HepG2 (cell line): Measurements from ENCODE around the gene PARP3. TPM values are rescaled to one million over a fixed set of nuclear protein-coding genes. Genes with fewer than 3 reads are reported as not detected.

Experiments
- ATAC-seq: fragments of 200-7000 bp; cut with Tn5 transposase; 3 replicates; pipeline ENCODE4 v1.9.1; 2020; ENCODE audit warnings: mild to moderate bottlenecking, moderate library complexity
- BruUV-seq: library from RNA; stranded (reverse); fragments of 400-500 nt; replicated peaks from 2 replicates; lab custom pipeline; 2021; lab: Mats Ljungman, UMichigan
- CTCF ChIA-PET: fragments of 300-600 bp; formaldehyde crosslinking; extraction: SDS; loops from one replicate; lab custom pipeline; 2021; ENCODE audit warnings: low total read pairs, inconsistent platforms, low intra/inter-chr PET ratio; lab: Yijun Ruan, JAX
- POLR2A ChIA-PET: fragments of 350-600 bp; sonication (Branson Sonifier 250); formaldehyde crosslinking; loops from one replicate; lab custom pipeline; 2020; ENCODE audit warnings: antibody characterized with exemption, inconsistent platforms; lab: Yijun Ruan, JAX
- DNase-seq: peaks from one replicate; pipeline ENCODE4 v3.0.0-alpha.2; 2015; ENCODE audit warnings: low spot score
- FAIRE-seq: peaks from 3 replicates; lab custom pipeline; 2011; peaks lifted over from hg19 to GRCh38; lab: Jason Lieb, UNC
- H2AFZ ChIP-seq: one replicate; pipeline ENCODE4 v1.6.1; 2011; ENCODE audit warnings: low read length, inconsistent platforms
- H3K27ac ChIP-seq: fragments of 300-600 bp; 3 replicates; pipeline ENCODE4 v1.8.0; 2011; ENCODE audit warnings: mixed run types, mild to moderate bottlenecking, mixed read lengths, low read length, inconsistent platforms; ENCODE audit not compliant: insufficient read depth; ENCODE audit errors: extremely low read length
- H3K27me3 ChIP-seq, 2 experiments: fragments of 200-600 bp in 1 of 2; 2 replicates in 1 of 2; 3 replicates in 1 of 2; pipeline versions ENCODE4 v1.6.0 to v1.8.0; 2011; ENCODE audit warnings: low read length in 2 of 2, mild to moderate bottlenecking in 2 of 2, moderate library complexity in 2 of 2, inconsistent platforms in 1 of 2; ENCODE audit not compliant: insufficient read depth in 2 of 2, control insufficient read depth in 1 of 2
- H3K36me3 ChIP-seq, 2 experiments: fragments of 200-600 bp in 1 of 2; replicated peaks in 1 of 2; 2 replicates in 1 of 2; 3 replicates in 1 of 2; pipeline versions ENCODE4 v1.5.1 to v1.8.0; 2011; ENCODE audit warnings: low read length in 2 of 2, inconsistent platforms in 1 of 2; ENCODE audit not compliant: insufficient read depth in 2 of 2, control insufficient read depth in 1 of 2
- H3K4me1 ChIP-seq: 2 replicates; pipeline ENCODE4 v1.5.1; 2012; ENCODE audit warnings: low read length, inconsistent platforms; ENCODE audit not compliant: insufficient read depth
- H3K4me2 ChIP-seq: 2 replicates; pipeline ENCODE4 v1.6.0; 2011; ENCODE audit warnings: low read depth, low read length, inconsistent platforms
- H3K4me3 ChIP-seq, 3 experiments: fragments of 200-600 bp in 1 of 3; sonication (generic), shearing (Covaris generic) in 1 of 3; replicated peaks in 1 of 3; 2 replicates each; pipeline ENCODE4 v1.5.1; 2011 to 2016; ENCODE audit warnings: low read length in 3 of 3, inconsistent platforms in 2 of 3, low read depth in 2 of 3, mild to moderate bottlenecking in 2 of 3, control low read depth in 1 of 3, mixed read lengths in 1 of 3; ENCODE audit not compliant: insufficient read depth in 1 of 3
- H3K79me2 ChIP-seq: one replicate; pipeline ENCODE4 v1.6.1; 2011; ENCODE audit warnings: low read length, inconsistent platforms; ENCODE audit not compliant: insufficient read depth
- H3K9ac ChIP-seq: 2 replicates; pipeline ENCODE4 v1.6.0; 2011; ENCODE audit warnings: mild to moderate bottlenecking, low read depth, low read length, inconsistent platforms; ENCODE audit not compliant: insufficient read depth
- H3K9me3 ChIP-seq: 2 replicates; pipeline ENCODE4 v1.5.1; 2012; ENCODE audit warnings: mild to moderate bottlenecking, low read length
- H4K20me1 ChIP-seq: 2 replicates; pipeline ENCODE4 v1.6.0; 2011; ENCODE audit warnings: inconsistent platforms, mild to moderate bottlenecking, low read length, moderate library complexity; ENCODE audit not compliant: insufficient read depth
- CHD4 ChIP-seq: fragments of 200-600 bp; sonication (generic); IDR thresholded peaks from 2 replicates; pipeline ENCODE4 v1.7.0; 2017; ENCODE audit warnings: mild to moderate bottlenecking, low read length, borderline replicate concordance
- MYNN ChIP-seq: sonication (generic); formaldehyde crosslinking; IDR thresholded peaks from 2 replicates; pipeline ENCODE4 v1.4.0; 2020; ENCODE audit warnings: mild to moderate bottlenecking, low read depth, missing genetic modification reagents
- NFYC ChIP-seq: IDR thresholded peaks from 2 replicates; pipeline ENCODE4 v1.6.1; 2016; ENCODE audit warnings: missing genetic modification reagents, missing compliant biosample characterization
- RBFOX2 ChIP-seq: fragments of 200-400 bp; formaldehyde crosslinking; IDR thresholded peaks from 2 replicates; pipeline ENCODE4 v1.6.1; 2017; ENCODE audit warnings: low read depth, mild to moderate bottlenecking, low read length
- SNRNP70 ChIP-seq: fragments of 200-400 bp; formaldehyde crosslinking; IDR thresholded peaks from 2 replicates; pipeline ENCODE4 v1.6.1; 2017; ENCODE audit warnings: mild to moderate bottlenecking, low read depth, low read length, moderate library complexity
- SOX13 ChIP-seq, 3 experiments: fragments of 450-650 bp in 1 of 3; sonication (generic) in 1 of 3; formaldehyde crosslinking in 1 of 3; IDR thresholded peaks in 2 of 3; conservative IDR thresholded peaks in 1 of 3; 2 replicates each; pipeline versions ENCODE4 v1.5.0 to v1.6.1; 2016 to 2020; ENCODE audit warnings: antibody characterized with exemption in 1 of 3, mild to moderate bottlenecking in 1 of 3, missing compliant biosample characterization in 1 of 3, missing genetic modification reagents in 1 of 3, moderate library complexity in 1 of 3
- SP4 ChIP-seq: sonication (generic); formaldehyde crosslinking; IDR thresholded peaks from 2 replicates; pipeline ENCODE4 v1.8.1; 2023; ENCODE audit warnings: mild to moderate bottlenecking, missing genetic modification reagents
- TCF7 ChIP-seq: sonication (generic); IDR thresholded peaks from 2 replicates; pipeline ENCODE4 v1.6.1; 2016; ENCODE audit warnings: antibody characterized with exemption, low read depth
- TMF1 ChIP-seq: sonication (generic); formaldehyde crosslinking; IDR thresholded peaks from 2 replicates; pipeline ENCODE4 v1.8.1; 2022; ENCODE audit warnings: low read depth, missing genetic modification reagents
- ZNF12 ChIP-seq: sonication (generic); formaldehyde crosslinking; IDR thresholded peaks from 2 replicates; pipeline ENCODE4 v1.5.0; 2020; ENCODE audit warnings: missing genetic modification reagents
- WGBS: methylation state at CpG from one replicate; pipeline ENCODE4 v1.1.6; 2017; ENCODE audit warnings: low lambda C conversion rate; 5-methylcytosine and 5-hydroxymethylcytosine counted together
- in situ Hi-C: cut with HindIII; loops from 2 replicates; pipeline ENCODE4 v1.10.0; 2017; ENCODE audit warnings: low pct_unique_long_range_greater_than_20kb; ENCODE audit not compliant: extremely low pct_ligation_motif_present
- intact Hi-C: fragments of 100-400 bp; cut with micrococcal nuclease; formaldehyde crosslinking; loops from one replicate; pipeline ENCODE4 v1.10.0; 2022; ENCODE audit not compliant: unreplicated experiment
- polyA plus RNA-seq, 8 experiments: library from polyadenylated mRNA; depleted of rRNA in 3 of 8; stranded (reverse) in 7 of 8; unstranded in 1 of 8; fragments of >200 nt; fragmentation: Illumina TruSeq in 4 of 8; extraction: Trizol in 4 of 8; gene quantifications; 2 replicates each; pipeline versions ENCODE4 v1.2.1 to v1.2.3, GENCODE V29; 2011 to 2016; ENCODE audit warnings: low read depth in 4 of 8, missing spikeins in 1 of 8, mixed read lengths in 1 of 8; ENCODE audit not compliant: insufficient read depth in 1 of 8
- total RNA-seq, 5 experiments: library from RNA; depleted of rRNA; stranded (reverse); fragments of >200 nt; fragmentation: Illumina TruSeq; extraction: Trizol; gene quantifications; 2 replicates each; pipeline ENCODE4 v1.2.3, GENCODE V29; 2016; ENCODE audit warnings: low read depth in 1 of 5

PARP3 gene
- total and polyA plus RNA-seq, 2 of the 13 experiments (the other 11 are each of a cell fraction or from before 2014, with no cell fraction given) = 11.2 to 21.5 TPM

- Histone ChIP-seq H3K27ac (no peak overlapping the region), H4K20me1 (no peaks in the 10 kb centered on the region; the same call in 1 of the 2 replicates), H3K27me3 (no peaks in the 10 kb centered on the region), H3K9ac (no peak overlapping the region), H3K9me3 (no peaks in the 10 kb centered on the region), H2AFZ (no peak overlapping the region), H3K4me2 (no peak overlapping the region), H3K79me2 (peaks cover 17% of the 10 kb centered on the region), H3K4me1 (peaks cover 17% of the 10 kb centered on the region), H3K4me3 (no peak overlapping the region), H3K36me3 (peaks cover 21 to 59% of the 10 kb centered on the region in 2 experiments; a peak in 4 of 5 replicates)
- in situ Hi-C loops = no loop called here
- no peak for DNase-seq
- no peak for TF ChIP-seq MYNN (CRISPR knock-in tag)
- TF ChIP-seq CHD4 = no peak
- 0 out of 2 replicates have a peak, but pooled peaks have one; percentile 23 for TF ChIP-seq RBFOX2
- no peak for ATAC-seq
- FAIRE-seq = no peak
- BruUV-seq = no TSS peak
- CTCF ChIA-PET = no interaction called here
- WGBS = 99% methylated on average over 17 of the region's 28 CpGs
- intact Hi-C loops = no loop called here
- POLR2A ChIA-PET = no interaction called here
Observed at GRCh38 chr3:51934991-51935885, 6.9 kb upstream of the PARP3 start.

- H3K9me3 ChIP-seq = no peaks in the 10 kb centered on the region
- no peak overlapping the region for H3K27ac ChIP-seq
- peaks cover 26% of the 10 kb centered on the region for H3K79me2 ChIP-seq
- peaks cover 21 to 59% of the 10 kb centered on the region in 2 experiments; a peak in 4 of 5 replicates for H3K36me3 ChIP-seq
- no peaks in the 10 kb centered on the region; the same call in 1 of the 2 replicates for H4K20me1 ChIP-seq
- no peak for TF ChIP-seq SNRNP70
- no peak for TF ChIP-seq SP4 (CRISPR knock-in tag)
- TF ChIP-seq TCF7 = no peak
- no peak for TF ChIP-seq TMF1 (CRISPR knock-in tag)
- TF ChIP-seq SOX13 (IDR thresholded peaks at IDR 0.05) = no peak
- no peak for TF ChIP-seq SOX13 (CRISPR knock-in tag; conservative IDR thresholded peaks at IDR 0.05 in 1 of 2, IDR thresholded peaks at IDR 0.05 in 1 of 2)
- no peak for TF ChIP-seq NFYC (CRISPR knock-in tag)
- TF ChIP-seq ZNF12 (CRISPR knock-in tag) = no peak
- 97% methylated on average over 25 of the region's 25 CpGs for WGBS
- H3K4me1 ChIP-seq = peaks cover 24% of the 10 kb centered on the region
- H3K27me3 ChIP-seq = no peaks in the 10 kb centered on the region; a peak in 1 of 5 replicates
- POLR2A ChIA-PET = no interaction called here
- DNase-seq = no peak
- FAIRE-seq = no peak
- intact Hi-C loops = no loop called here
- H3K4me3 ChIP-seq = no peak overlapping the region
- no peak for ATAC-seq
- CTCF ChIA-PET = no interaction called here
- no peak overlapping the region for H3K4me2 ChIP-seq
- in situ Hi-C loops = no loop called here
- H3K9ac ChIP-seq = no peak overlapping the region
- no peak overlapping the region for H2AFZ ChIP-seq
- BruUV-seq = no TSS peak
Observed at GRCh38 chr3:51935886-51936755, 6.0 kb upstream of the PARP3 start.
